AG10803 (cell line): Measurements from ENCODE around the gene CLSTN2.

Source experiments
- DNase-seq: peaks from one replicate; pipeline ENCODE4 v3.0.0; 2010; ENCODE audit warnings: low read depth
- H3K4me3 ChIP-seq: 2 replicates; pipeline ENCODE4 v1.5.1; 2011; ENCODE audit warnings: mild to moderate bottlenecking, low read length, control low read depth
- CTCF ChIP-seq: conservative IDR thresholded peaks from 2 replicates; pipeline ENCODE4 v1.5.1; 2011; ENCODE audit warnings: mild to moderate bottlenecking, low read length, control low read depth, inconsistent platforms

The CLSTN2 gene

GRCh38 chr3:140258222-140258724, 323.3 kb downstream of the CLSTN2 start:
- DNase-seq: no peak

GRCh38 chr3:140265302-140265701, 330.3 kb downstream of the CLSTN2 start:
- no peak for TF ChIP-seq CTCF
- H3K4me3 ChIP-seq: no peak overlapping the region
- no peak for DNase-seq

More at GRCh38 chr3:140258222-140258724, 323.3 kb downstream of the CLSTN2 start:
- H3K4me3 ChIP-seq: no peak overlapping the region
- TF ChIP-seq CTCF: no peak

GRCh38 chr3:140268103-140268502, 333.1 kb downstream of the CLSTN2 start:
- H3K4me3 ChIP-seq: no peak overlapping the region
- DNase-seq: no peak
- TF ChIP-seq CTCF: no peak

- no peak overlapping the region for H3K4me3 ChIP-seq
- no peak for TF ChIP-seq CTCF
- DNase-seq: no peak
Observed at GRCh38 chr3:140268610-140269009, 333.6 kb downstream of the CLSTN2 start.

- DNase-seq: no peak
- H3K4me3 ChIP-seq: no peak overlapping the region
- no peak for TF ChIP-seq CTCF
Observed at GRCh38 chr3:140270329-140270728, 335.3 kb downstream of the CLSTN2 start.

- no peak for DNase-seq
- no peak for TF ChIP-seq CTCF
- H3K4me3 ChIP-seq: no peak overlapping the region
Observed at GRCh38 chr3:140273542-140274195, 338.7 kb downstream of the CLSTN2 start.

GRCh38 chr3:140274429-140274828, 339.4 kb downstream of the CLSTN2 start:
- no peak for TF ChIP-seq CTCF
- no peak for DNase-seq

More at GRCh38 chr3:140274429-140274828, 339.4 kb downstream of the CLSTN2 start:
- H3K4me3 ChIP-seq: no peak overlapping the region
